Measurements from ENCODE around the gene TM9SF3. TPM values are rescaled to one million over a fixed set of nuclear protein-coding genes. Genes with fewer than 3 reads are reported as not detected.
A peak's percentile ranks its signal among the peaks of the same experiment; 100 is the strongest.

The TM9SF3 gene
- total and polyA plus RNA-seq, 2 experiments from 2014 or later = 141 to 186 TPM

DNA sequence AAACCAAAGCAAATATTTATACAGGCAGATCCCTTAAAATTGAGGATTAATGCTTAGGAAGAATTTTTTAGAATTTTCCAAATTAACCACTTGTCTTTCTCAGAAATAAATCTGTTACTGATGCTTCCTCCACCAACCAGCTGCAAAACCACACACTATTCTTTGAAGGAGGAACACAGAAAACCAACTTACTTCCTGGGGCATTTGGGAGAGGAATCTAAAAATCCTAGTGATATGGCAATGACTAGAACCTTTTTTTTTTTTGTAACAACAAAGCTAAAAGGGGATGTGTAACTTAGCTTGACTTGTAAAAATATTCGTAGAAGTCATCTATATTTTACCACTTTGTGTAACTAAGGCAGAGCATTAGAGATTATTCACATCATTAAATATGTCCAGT, 5.1 kb upstream of the TM9SF3 start:
- 96% methylated on average over 1 of the region's 1 CpG for WGBS (ENCODE audit: low lambda C conversion rate, missing lambda C conversion rate)
- DNase-seq (ENCODE audit: low spot score) = no peak

DNA sequence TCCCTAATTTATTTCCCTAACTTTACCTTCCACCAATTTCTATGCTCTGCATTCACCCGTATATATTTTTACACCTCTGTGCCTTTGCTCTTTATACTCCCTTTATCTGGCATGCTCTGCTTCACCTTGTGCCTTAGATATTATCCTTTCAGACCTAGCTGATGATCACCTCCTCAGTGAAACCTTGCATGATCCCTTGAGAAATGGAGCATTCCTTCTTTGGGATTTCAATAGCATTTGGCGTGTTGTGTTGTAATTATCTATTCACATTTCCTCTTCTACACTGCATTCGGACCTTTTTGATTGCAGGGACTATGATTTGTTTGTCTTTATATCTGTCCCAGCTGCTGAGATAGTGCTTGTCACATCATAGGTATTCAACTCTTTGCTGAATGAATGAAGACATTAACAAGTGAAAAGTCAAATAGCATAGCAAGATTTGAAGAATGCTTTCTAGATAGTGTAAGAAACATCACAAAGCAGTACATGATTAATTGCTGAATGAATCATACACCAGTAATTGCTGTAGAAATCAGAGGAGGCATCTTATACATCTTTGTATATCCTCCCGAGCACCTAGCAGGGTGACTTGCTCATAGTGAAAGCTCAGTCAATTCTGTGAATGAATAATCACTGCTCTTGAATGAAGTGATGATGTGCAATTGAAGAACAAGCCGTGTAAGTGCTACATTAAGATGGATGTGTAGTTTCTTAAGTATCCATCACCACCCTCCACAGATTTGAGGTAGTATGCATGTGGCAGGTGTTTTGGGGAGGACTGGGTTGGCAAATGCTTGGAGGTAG, 2.0 kb upstream of the TM9SF3 start:
- DNase-seq (ENCODE audit: low spot score) = no peak
- H3K9me2 ChIP-seq (replicated peaks; ENCODE audit: insufficient read depth) = no peaks in the 10 kb centered on the region
- H3K9me3 ChIP-seq (ENCODE audit: low read depth) = no peaks in the 10 kb centered on the region
- H3K79me2 ChIP-seq = peaks cover 29% of the 10 kb centered on the region
- no peaks in the 10 kb centered on the region for H3K27me3 ChIP-seq
- 76% methylated on average over 5 of the region's 5 CpGs for WGBS (ENCODE audit: low lambda C conversion rate, missing lambda C conversion rate)
- no peak overlapping the region for H3K4me3 ChIP-seq
- H2AFZ ChIP-seq = no peak overlapping the region
- peaks cover 22% of the 10 kb centered on the region for H4K20me1 ChIP-seq (ENCODE audit: insufficient read depth, poor library complexity, severe bottlenecking)
- H3K4me2 ChIP-seq = peak overlapping the region; percentile 73
- peaks cover 23% of the 10 kb centered on the region for H3K4me1 ChIP-seq (ENCODE audit: insufficient read depth)
- peak overlapping the region; percentile 100 for H3K27ac ChIP-seq
- TF ChIP-seq CTCF (IDR thresholded peaks at IDR 0.05; ENCODE audit: poor library complexity) (no peak), EZH2phosphoT487 (IDR thresholded peaks at IDR 0.05; ENCODE audit: low read depth, severe bottlenecking, unreplicated experiment) (no peak), EZH2 (IDR thresholded peaks at IDR 0.05; ENCODE audit: borderline replicate concordance) (no peak)
- H3K36me3 ChIP-seq (replicated peaks; ENCODE audit: insufficient read depth, low read depth) = no peaks in the 10 kb centered on the region

More for the DNA sequence above, 5.1 kb upstream of the TM9SF3 start:
- H3K79me2 ChIP-seq = no peaks in the 10 kb centered on the region
- no peak overlapping the region for H3K27ac ChIP-seq
- no peaks in the 10 kb centered on the region for H3K9me2 ChIP-seq (replicated peaks; ENCODE audit: insufficient read depth)
- H3K27me3 ChIP-seq = no peaks in the 10 kb centered on the region
- no peak overlapping the region for H3K4me3 ChIP-seq
- no peaks in the 10 kb centered on the region for H4K20me1 ChIP-seq (ENCODE audit: insufficient read depth, poor library complexity, severe bottlenecking)
- no peak overlapping the region for H3K4me2 ChIP-seq
- no peaks in the 10 kb centered on the region for H3K9me3 ChIP-seq (ENCODE audit: low read depth)
- TF ChIP-seq CTCF (IDR thresholded peaks at IDR 0.05; ENCODE audit: poor library complexity) (no peak), EZH2 (IDR thresholded peaks at IDR 0.05; ENCODE audit: borderline replicate concordance) (no peak), EZH2phosphoT487 (IDR thresholded peaks at IDR 0.05; ENCODE audit: low read depth, severe bottlenecking, unreplicated experiment) (no peak)
- H2AFZ ChIP-seq = no peak overlapping the region
- no peaks in the 10 kb centered on the region for H3K36me3 ChIP-seq (replicated peaks; ENCODE audit: insufficient read depth, low read depth)
- peaks cover 28% of the 10 kb centered on the region for H3K4me1 ChIP-seq (ENCODE audit: insufficient read depth)

GRCh38 chr10:96588060-96588554, 1.3 kb upstream of the TM9SF3 start:
- no peaks in the 10 kb centered on the region for H3K9me2 ChIP-seq (replicated peaks; ENCODE audit: insufficient read depth)
- H3K9me3 ChIP-seq (ENCODE audit: low read depth) = no peaks in the 10 kb centered on the region
- H3K4me2 ChIP-seq = peak overlapping the region; percentile 73
- 63% methylated on average over 4 of the region's 4 CpGs for WGBS (ENCODE audit: low lambda C conversion rate, missing lambda C conversion rate)
- TF ChIP-seq EZH2phosphoT487 (IDR thresholded peaks at IDR 0.05; ENCODE audit: low read depth, severe bottlenecking, unreplicated experiment) = no peak
- TF ChIP-seq CTCF (IDR thresholded peaks at IDR 0.05; ENCODE audit: poor library complexity) = no peak
- no peak for TF ChIP-seq EZH2 (IDR thresholded peaks at IDR 0.05; ENCODE audit: borderline replicate concordance)
- no peak for DNase-seq (ENCODE audit: low spot score)
- no peak overlapping the region for H3K4me3 ChIP-seq
- H3K4me1 ChIP-seq (ENCODE audit: insufficient read depth) = peaks cover 23% of the 10 kb centered on the region
- H3K79me2 ChIP-seq = peaks cover 36% of the 10 kb centered on the region
- peaks cover 29% of the 10 kb centered on the region for H4K20me1 ChIP-seq (ENCODE audit: insufficient read depth, poor library complexity, severe bottlenecking)
- H3K36me3 ChIP-seq (replicated peaks; ENCODE audit: insufficient read depth, low read depth) = no peaks in the 10 kb centered on the region
- H3K27me3 ChIP-seq = no peaks in the 10 kb centered on the region
- peak overlapping the region; percentile 43 for H2AFZ ChIP-seq
- peak overlapping the region; percentile 100 for H3K27ac ChIP-seq
